GM12872 (cell line): Measurements from ENCODE around the gene PGAP3.
A peak's percentile ranks its signal among the peaks of the same experiment; 100 is the strongest.

Experiments
- CTCF ChIP-seq: IDR thresholded peaks from 3 replicates; pipeline ENCODE4 v1.5.1; 2011; ENCODE audit warnings: low read depth, mild to moderate bottlenecking, low read length, moderate library complexity; ENCODE audit not compliant: insufficient read depth

PGAP3 gene

GRCh38 chr17:39653662-39654331 lies 34.1 kb downstream of the PGAP3 start:
- TF ChIP-seq CTCF = peak; percentile 100

GRCh38 chr17:39653316-39653661 lies 34.6 kb downstream of the PGAP3 start:
- no peak for TF ChIP-seq CTCF

GRCh38 chr17:39652587-39653315 lies 35.1 kb downstream of the PGAP3 start:
- TF ChIP-seq CTCF = no peak

GRCh38 chr17:39651923-39652586 lies 35.8 kb downstream of the PGAP3 start:
- TF ChIP-seq CTCF = no peak

GRCh38 chr17:39650121-39650579 lies 37.7 kb downstream of the PGAP3 start:
- no peak for TF ChIP-seq CTCF

- no peak for TF ChIP-seq CTCF
These were observed 39.1 kb downstream of the PGAP3 start for GRCh38 chr17:39648616-39649366.

GRCh38 chr17:39647256-39647655 lies 40.6 kb downstream of the PGAP3 start:
- no peak for TF ChIP-seq CTCF
